K562 (cell line): ENCODE measurements around the gene UBE2E1.

Experiments
- BHLHE40 ChIP-seq: IDR thresholded peaks from 2 replicates; pipeline ENCODE4 v1.6.1; 2011; ENCODE audit warnings: low read length, improper control_type of control experiment
- CTCF ChIP-seq, 3 experiments: IDR thresholded peaks in 2 of 3; conservative IDR thresholded peaks in 1 of 3; 2 replicates each; pipeline ENCODE4 v1.5.1; 2011 to 2012; ENCODE audit warnings: low read length in 3 of 3, mild to moderate bottlenecking in 3 of 3, control low read depth in 2 of 3, improper control_type of control experiment in 1 of 3, inconsistent platforms in 1 of 3, low read depth in 1 of 3, mixed read lengths in 1 of 3, moderate library complexity in 1 of 3; ENCODE audit not compliant: insufficient read depth in 2 of 3
- CXXC5 ChIP-seq: fragments of 250-450 bp; sonication (Bioruptor Pico); IDR thresholded peaks from 2 replicates; pipeline ENCODE4 v1.8.0; 2022; ENCODE audit warnings: inconsistent platforms, mild to moderate bottlenecking, moderate library complexity
- ERF ChIP-seq: fragments of 450-650 bp; formaldehyde crosslinking; IDR thresholded peaks from 2 replicates; pipeline ENCODE4 v1.4.0; 2020; ENCODE audit warnings: mild to moderate bottlenecking, mixed read lengths
- EZH2 ChIP-seq: IDR thresholded peaks from 2 replicates; pipeline ENCODE4 v1.6.1; 2012; ENCODE audit warnings: low read depth, mild to moderate bottlenecking, inconsistent platforms, low read length, borderline replicate concordance
- FOXP1 ChIP-seq: sonication (generic); formaldehyde crosslinking; IDR thresholded peaks from 2 replicates; pipeline ENCODE4 v1.8.0; 2022; ENCODE audit warnings: mild to moderate bottlenecking, missing genetic modification reagents
- MYC ChIP-seq, 2 experiments: fragments of 250-450 bp in 1 of 2; sonication (Bioruptor Pico) in 1 of 2; IDR thresholded peaks; 2 replicates each; pipeline versions ENCODE4 v1.5.1 to v1.6.1; 2012 to 2021; ENCODE audit warnings: low read depth in 2 of 2, borderline replicate concordance in 1 of 2, improper control_type of control experiment in 1 of 2, low read length in 1 of 2, mild to moderate bottlenecking in 1 of 2, moderate library complexity in 1 of 2
- NRF1 ChIP-seq, 2 experiments: fragments of 450-650 bp; IDR thresholded peaks in 1 of 2; conservative IDR thresholded peaks in 1 of 2; 2 replicates each; pipeline ENCODE4 v1.6.1; 2014; ENCODE audit warnings: mild to moderate bottlenecking in 2 of 2
- ZC3H4 ChIP-seq: sonication (generic); formaldehyde crosslinking; IDR thresholded peaks from 2 replicates; pipeline ENCODE4 v1.9.0; 2021; ENCODE audit warnings: missing genetic modification reagents, borderline replicate concordance
- ZNF24 ChIP-seq: fragments of 450-650 bp; IDR thresholded peaks from 2 replicates; pipeline ENCODE4 v1.6.1; 2016

GRCh38 chr3:23817508-23818223 is 11.9 kb downstream of the UBE2E1 start:
- TF ChIP-seq EZH2 (no peak), ZNF24 (no peak), MYC (IDR thresholded peaks at IDR 0.05; ENCODE audit: low read depth, low read length) (no peak), MYC (CRISPR knock-in tag; IDR thresholded peaks at IDR 0.05; ENCODE audit: borderline replicate concordance, low read depth) (no peak), ZC3H4 (no peak), CXXC5 (CRISPR knock-in tag) (no peak), FOXP1 (no peak), CTCF (IDR thresholded peaks at IDR 0.05 in 2 of 3, conservative IDR thresholded peaks at IDR 0.05 in 1 of 3; ENCODE audit: insufficient read depth in 2 of 3, low read depth in 1 of 3, low read length in 3 of 3) (no peak), BHLHE40 (no peak), ERF (no peak), NRF1 (conservative IDR thresholded peaks at IDR 0.05 in 1 of 2, IDR thresholded peaks at IDR 0.05 in 1 of 2) (no peak)
